Measurements from ENCODE around the gene DDX51.
"Not testable (repeated sequence)": the region's sequence is repeated elsewhere in the genome, so short reads cannot be mapped to it uniquely, and the experiment has no call there.

DDX51 gene

GRCh38 chr12:132158677-132159554, 14.8 kb upstream of the DDX51 start:
- intact Hi-C loops (cut with DNase I) = no loop called here
- DNase-seq = peak in 3 of 42 donors; percentile 1 to 4 (median 3)

DNA sequence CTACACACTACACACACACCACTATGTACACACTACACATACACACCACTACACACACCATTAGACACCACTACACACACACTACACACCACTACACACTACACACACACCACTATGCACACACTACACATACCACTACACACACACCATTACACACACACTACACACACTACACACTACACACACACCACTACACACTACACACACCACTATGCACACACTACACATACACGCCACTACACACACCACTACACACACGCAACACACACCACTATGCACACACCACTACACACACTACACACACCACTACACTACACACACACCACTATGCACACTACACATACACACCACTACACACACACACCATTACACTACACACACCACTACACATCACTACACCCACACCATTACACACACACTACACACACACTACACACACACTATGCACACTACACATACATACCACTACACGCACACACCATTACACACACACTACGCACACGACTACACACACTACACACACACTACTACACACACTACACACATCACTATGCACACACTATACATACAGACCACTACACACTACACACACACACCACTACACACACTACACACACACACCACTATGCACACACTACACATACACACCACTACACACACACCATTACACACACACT, 13.8 kb upstream of the DDX51 start:
- intact Hi-C loops (cut with DNase I) = no loop called here
- DNase-seq = no peak

DNA sequence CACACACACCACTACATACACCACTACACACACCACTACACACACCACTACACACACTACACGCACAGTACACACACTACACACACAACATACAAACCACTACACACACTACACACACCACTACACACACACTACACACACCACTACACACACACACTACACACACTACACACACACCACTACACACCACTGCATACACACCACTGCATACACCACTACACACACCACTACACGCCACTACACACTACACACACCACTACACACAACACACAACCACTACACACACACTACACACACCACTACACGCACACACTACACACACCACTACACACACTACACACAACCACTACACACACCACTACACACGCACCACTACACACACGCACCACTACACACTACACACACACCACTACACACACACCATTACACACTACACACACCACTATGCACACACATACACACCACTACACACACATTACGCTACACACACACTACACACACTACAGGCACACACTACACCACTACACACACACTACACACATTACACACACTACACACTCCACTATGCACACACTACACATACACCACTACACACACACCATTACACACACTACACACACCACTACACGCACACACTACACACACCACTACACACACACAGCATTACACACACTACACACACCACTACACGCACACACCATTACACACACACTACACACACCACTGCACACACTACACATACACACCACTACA, 12.6 kb upstream of the DDX51 start:
- intact Hi-C loops (cut with DNase I) = no loop called here
- DNase-seq = no peak

DNA sequence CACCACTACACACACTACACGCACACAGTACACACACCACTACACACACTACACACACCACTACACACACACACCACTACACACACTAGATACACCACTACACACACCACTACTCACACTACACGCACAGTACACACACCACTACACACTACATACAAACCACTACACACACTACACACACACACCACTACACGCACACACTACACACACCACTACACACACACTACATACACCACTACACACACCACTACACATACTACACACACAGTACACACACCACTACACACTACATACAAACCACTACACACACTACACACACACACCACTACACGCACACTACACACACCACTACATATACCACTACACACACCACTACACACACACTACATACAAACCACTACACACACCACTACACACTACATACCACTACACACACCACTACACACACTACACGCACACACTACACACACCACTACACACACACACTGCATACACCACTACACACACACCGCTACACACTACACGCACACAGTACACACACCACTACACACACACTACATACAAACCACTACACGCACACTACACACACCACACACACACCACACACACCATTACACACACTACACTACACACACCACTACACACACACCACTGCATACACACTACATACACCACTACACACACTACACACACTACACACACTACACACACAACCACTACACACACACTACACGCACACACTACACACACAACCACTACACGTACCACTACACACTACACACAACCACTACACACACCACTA, 11.9 kb upstream of the DDX51 start:
- DNase-seq = no peak
- intact Hi-C loops (cut with DNase I) = no loop called here

GRCh38 chr12:132154941-132155770, 11.0 kb upstream of the DDX51 start:
- intact Hi-C loops (cut with DNase I) = no loop called here
- peak in 3 of 42 donors; percentile 1 to 4 (median 2) for DNase-seq

DNA sequence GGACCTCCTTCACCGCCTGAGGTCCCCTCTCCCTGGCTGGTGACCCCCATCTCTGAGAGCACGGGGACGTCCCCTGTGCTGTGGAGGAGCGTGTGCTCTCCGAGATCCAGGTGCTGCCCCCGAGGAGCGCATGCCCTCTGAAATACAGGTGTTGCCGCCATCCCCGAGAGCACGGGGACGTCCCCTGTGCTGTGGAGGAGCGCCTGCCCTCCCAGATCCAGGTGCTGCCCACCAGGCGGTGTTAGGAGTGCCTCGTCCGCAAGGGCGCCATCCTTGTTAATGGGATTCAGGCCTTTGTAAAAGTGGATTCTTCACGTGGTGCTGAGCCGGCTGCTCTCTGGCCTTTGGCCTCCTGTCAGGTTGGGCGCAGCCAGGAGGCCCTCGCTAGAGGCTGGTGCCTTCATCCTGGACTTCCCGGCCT, 10.2 kb upstream of the DDX51 start:
- peak in 2 of 42 donors; percentile 1 to 3 for DNase-seq
- intact Hi-C loops (cut with DNase I) = no loop called here

- intact Hi-C loops (cut with DNase I) = no loop called here
- peak in 39 of 42 donors; percentile 27 to 78 (median 57) for DNase-seq
These were observed 9.6 kb upstream of the DDX51 start for GRCh38 chr12:132153501-132154340.

GRCh38 chr12:132152953-132153352, 8.8 kb upstream of the DDX51 start:
- intact Hi-C loops (cut with DNase I) = no loop called here
- peak in 5 of 42 donors; percentile 2 to 21 (median 5) for DNase-seq

- DNase-seq = peak in 5 of 42 donors; percentile 1 to 26 (median 2)
- intact Hi-C loops (cut with DNase I) = no loop called here
These were observed 8.3 kb upstream of the DDX51 start for GRCh38 chr12:132152411-132152821.

- DNase-seq = peak in 6 of 42 donors; percentile 3 to 27 (median 9)
- intact Hi-C loops (cut with DNase I) = no loop called here
These were observed 7.8 kb upstream of the DDX51 start for GRCh38 chr12:132151766-132152410.

GRCh38 chr12:132151145-132151765, 7.1 kb upstream of the DDX51 start:
- intact Hi-C loops (cut with DNase I) = no loop called here
- peak in 7 of 42 donors; percentile 1 to 29 (median 5) for DNase-seq

GRCh38 chr12:132150780-132151144, 6.6 kb upstream of the DDX51 start:
- DNase-seq = peak in 1 of 42 donors; percentile 5
- intact Hi-C loops (cut with DNase I) = no loop called here

GRCh38 chr12:132149526-132149925, 5.4 kb upstream of the DDX51 start:
- intact Hi-C loops (cut with DNase I) = not testable (repeated sequence)
- DNase-seq = peak in 1 of 42 donors; percentile 4

DNA sequence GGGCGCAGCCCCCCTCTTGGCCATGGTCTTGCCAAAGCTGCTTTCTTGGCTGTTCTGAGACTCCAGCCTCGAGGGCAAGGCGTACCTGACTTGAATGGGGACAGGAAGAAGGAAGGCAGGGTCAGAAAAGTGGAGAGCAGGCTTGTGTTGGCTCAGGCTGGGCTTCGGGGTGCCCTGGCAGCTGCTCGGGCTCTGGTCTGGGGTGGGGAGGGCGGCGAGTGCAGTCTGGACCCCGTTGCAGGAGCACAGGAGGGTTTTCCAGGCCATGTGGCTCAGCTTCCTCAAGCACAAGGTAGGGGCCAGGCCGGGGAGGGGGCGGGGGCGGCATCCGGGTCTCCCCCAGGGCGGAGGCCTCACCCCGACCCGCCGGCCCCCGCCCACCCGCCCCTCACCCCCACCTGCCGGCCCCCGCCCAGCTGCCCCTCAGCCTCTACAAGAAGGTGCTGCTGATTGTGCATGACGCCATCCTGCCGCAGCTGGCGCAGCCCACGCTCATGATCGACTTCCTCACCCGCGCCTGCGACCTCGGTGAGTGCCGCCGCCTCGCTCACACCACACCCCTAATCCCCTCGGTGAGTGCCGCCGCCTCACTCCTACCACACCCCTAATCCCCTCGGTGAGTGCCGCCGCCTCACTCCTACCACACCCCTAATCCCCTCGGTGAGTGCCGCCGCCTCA, 4.4 kb upstream of the DDX51 start:
- intact Hi-C loops (cut with DNase I) = no loop called here
- peak in 7 of 42 donors; percentile 3 to 28 (median 7) for DNase-seq

All from head of caudate nucleus (tissue), 42 donors.